H9 (cell line): ENCODE results near the gene WDR54. TPM values are rescaled to one million over a fixed set of nuclear protein-coding genes. Genes with fewer than 3 reads are reported as not detected.

ENCODE experiments used
- DNase-seq: peaks from one replicate; pipeline ENCODE4 v3.0.0-alpha.2; 2017
- H2AFZ ChIP-seq: one replicate; pipeline ENCODE4 v1.6.1; 2013; ENCODE audit warnings: mild to moderate bottlenecking, low read length, control low read depth, moderate library complexity
- H2AK5ac ChIP-seq: 2 replicates; pipeline ENCODE4 v1.6.1; 2013; ENCODE audit warnings: low read length, control low read depth, mixed read lengths; ENCODE audit not compliant: insufficient read length
- H2BK120ac ChIP-seq: one replicate; pipeline ENCODE4 v1.6.1; 2013; ENCODE audit warnings: low read depth, mild to moderate bottlenecking, low read length, control low read depth, inconsistent platforms; ENCODE audit not compliant: poor library complexity, severe bottlenecking
- H2BK12ac ChIP-seq: 2 replicates; pipeline ENCODE4 v1.6.1; 2013; ENCODE audit warnings: low read length, control low read depth, mixed read lengths, low read depth; ENCODE audit not compliant: insufficient read length
- H2BK15ac ChIP-seq: 2 replicates; pipeline ENCODE4 v1.6.1; 2013; ENCODE audit warnings: low read depth, low read length, control low read depth
- H2BK20ac ChIP-seq: one replicate; pipeline ENCODE4 v1.6.1; 2013; ENCODE audit warnings: low read depth, mild to moderate bottlenecking, low read length, control low read depth, inconsistent platforms; ENCODE audit not compliant: poor library complexity, severe bottlenecking
- H2BK5ac ChIP-seq: 2 replicates; pipeline ENCODE4 v1.6.1; 2013; ENCODE audit warnings: low read length, control low read depth, mixed read lengths; ENCODE audit not compliant: insufficient read length
- H3K14ac ChIP-seq: 2 replicates; pipeline ENCODE4 v1.6.1; 2013; ENCODE audit warnings: low read length, control low read depth; ENCODE audit not compliant: insufficient read depth
- H3K18ac ChIP-seq: 2 replicates; pipeline ENCODE4 v1.6.1; 2013; ENCODE audit warnings: low read depth, mild to moderate bottlenecking, mixed read lengths, low read length, control low read depth; ENCODE audit not compliant: insufficient read length
- H3K23ac ChIP-seq: 2 replicates; pipeline ENCODE4 v1.6.1; 2013; ENCODE audit warnings: low read length, control low read depth, mixed read lengths, low read depth; ENCODE audit not compliant: insufficient read length
- H3K23me2 ChIP-seq: 2 replicates; pipeline ENCODE4 v1.6.1; 2013; ENCODE audit warnings: low read depth, mild to moderate bottlenecking, mixed read lengths, low read length, control low read depth; ENCODE audit not compliant: insufficient read length, poor library complexity, severe bottlenecking
- H3K27ac ChIP-seq: 2 replicates; pipeline ENCODE4 v1.5.1; 2013; ENCODE audit warnings: low read length, control low read depth, mixed read lengths, low read depth; ENCODE audit not compliant: insufficient read length
- H3K27me3 ChIP-seq: 2 replicates; pipeline ENCODE4 v1.6.1; 2013; ENCODE audit warnings: low read length, control low read depth, inconsistent platforms; ENCODE audit not compliant: insufficient read depth
- H3K4ac ChIP-seq: 2 replicates; pipeline ENCODE4 v1.6.1; 2013; ENCODE audit warnings: low read depth, mild to moderate bottlenecking, control low read depth, inconsistent platforms, low read length, moderate library complexity
- H3K4me1 ChIP-seq: 2 replicates; pipeline ENCODE4 v1.6.1; 2013; ENCODE audit warnings: low read length, control low read depth, inconsistent platforms; ENCODE audit not compliant: insufficient read depth
- H3K4me2 ChIP-seq: 2 replicates; pipeline ENCODE4 v1.6.1; 2013; ENCODE audit warnings: low read length, control low read depth, mixed read lengths; ENCODE audit not compliant: insufficient read length, insufficient read depth
- H3K56ac ChIP-seq: 2 replicates; pipeline ENCODE4 v1.6.1; 2013; ENCODE audit warnings: low read depth, mild to moderate bottlenecking, mixed read lengths, low read length, control low read depth; ENCODE audit not compliant: insufficient read length
- H3K79me1 ChIP-seq: 2 replicates; pipeline ENCODE4 v1.6.1; 2013; ENCODE audit warnings: low read depth, mild to moderate bottlenecking, moderate library complexity, low read length, control low read depth, inconsistent platforms; ENCODE audit not compliant: insufficient read depth, poor library complexity, severe bottlenecking
- H3K79me2 ChIP-seq: 2 replicates; pipeline ENCODE4 v1.6.1; 2013; ENCODE audit warnings: low read length, control low read depth, inconsistent platforms; ENCODE audit not compliant: insufficient read depth
- H3K9ac ChIP-seq: 2 replicates; pipeline ENCODE4 v1.6.1; 2013; ENCODE audit warnings: low read length, control low read depth, mixed read lengths; ENCODE audit not compliant: insufficient read length; ENCODE audit errors: extremely low read depth
- H3K9me3 ChIP-seq: one replicate; pipeline ENCODE4 v1.6.1; 2013; ENCODE audit warnings: low read depth, low read length, inconsistent platforms; ENCODE audit not compliant: control insufficient read depth
- H3T11ph ChIP-seq: one replicate; pipeline ENCODE4 v1.6.1; 2013; ENCODE audit warnings: mild to moderate bottlenecking, low read length, control low read depth, inconsistent platforms
- H4K20me1 ChIP-seq: one replicate; pipeline ENCODE4 v1.6.1; 2013; ENCODE audit not compliant: control insufficient read depth, insufficient read length, insufficient read depth
- H4K5ac ChIP-seq: 2 replicates; pipeline ENCODE4 v1.6.1; 2013; ENCODE audit warnings: low read depth, mild to moderate bottlenecking, mixed read lengths, low read length, control low read depth; ENCODE audit not compliant: insufficient read length
- H4K8ac ChIP-seq: replicated peaks from 2 replicates; pipeline ENCODE4 v1.6.1; 2013; ENCODE audit warnings: low read length, control low read depth, mixed read lengths, low read depth; ENCODE audit not compliant: insufficient read length
- H4K91ac ChIP-seq: 2 replicates; pipeline ENCODE4 v1.6.1; 2013; ENCODE audit warnings: low read depth, mild to moderate bottlenecking, moderate library complexity, mixed read lengths, low read length, control low read depth; ENCODE audit not compliant: insufficient read length
- H3K27ac Mint-ChIP-seq, 3 experiments: 2 replicates in 2 of 3; 3 replicates in 1 of 3; pipeline ENCODE4 v1.8.0; 2020 to 2021; ENCODE audit warnings: mixed read lengths in 3 of 3, mild to moderate bottlenecking in 1 of 3, moderate library complexity in 1 of 3
- H3K27me3 Mint-ChIP-seq: 2 replicates; pipeline ENCODE4 v1.8.0; 2021; ENCODE audit warnings: low read depth, mild to moderate bottlenecking, moderate library complexity, mixed read lengths
- H3K36me3 Mint-ChIP-seq, 3 experiments: 2 replicates in 2 of 3; 3 replicates in 1 of 3; pipeline ENCODE4 v1.8.0; 2020 to 2021; ENCODE audit warnings: low read depth in 3 of 3, mixed read lengths in 3 of 3; ENCODE audit not compliant: insufficient read depth in 1 of 3
- H3K4me1 Mint-ChIP-seq, 2 experiments: 2 replicates each; pipeline ENCODE4 v1.8.0; 2020; ENCODE audit warnings: mixed read lengths in 2 of 2
- H3K4me3 Mint-ChIP-seq, 2 experiments: 2 replicates in 1 of 2; 3 replicates in 1 of 2; pipeline ENCODE4 v1.8.0; 2020 to 2021; ENCODE audit warnings: mild to moderate bottlenecking in 2 of 2, mixed read lengths in 2 of 2, moderate library complexity in 1 of 2
- H3K9me3 Mint-ChIP-seq, 2 experiments: 2 replicates in 1 of 2; 3 replicates in 1 of 2; pipeline ENCODE4 v1.8.0; 2020; ENCODE audit warnings: mild to moderate bottlenecking in 2 of 2, mixed read lengths in 2 of 2, moderate library complexity in 1 of 2
- CTCF ChIP-seq: fragments of 200-600 bp; sonication (generic); conservative IDR thresholded peaks from 3 replicates; pipeline ENCODE4 v1.8.0; 2021; ENCODE audit warnings: antibody characterized with exemption, mild to moderate bottlenecking
- WGBS: extraction: QIAGEN DNeasy Blood & Tissue Kit; methylation state at CpG from one replicate; pipeline ENCODE4 v1.1.7; 2013; ENCODE audit warnings: missing lambda C conversion rate, low lambda C conversion rate, mixed read lengths; ENCODE audit not compliant: insufficient read length; ENCODE audit errors: extremely low coverage; 5-methylcytosine and 5-hydroxymethylcytosine counted together
- total RNA-seq: library from RNA; stranded (reverse); gene quantifications from 2 replicates; pipeline ENCODE4 v1.2.1, GENCODE V29; 2021

Gene WDR54
- total RNA-seq, 1 experiment from 2014 or later = 66.4 TPM

GRCh38 chr2:74414881-74415761, 6.4 kb upstream of the WDR54 start:
- no peak for DNase-seq
- WGBS = no CpG with 5 or more reads among the region's 66 CpGs
- peaks cover 0 to 14% of the 10 kb centered on the region in 2 experiments; a peak in 2 of 4 replicates for H3K4me1 Mint-ChIP-seq
- no peak overlapping the region for H3K4ac ChIP-seq
- no peaks in the 10 kb centered on the region for H3K9me3 ChIP-seq
- no peaks in the 10 kb centered on the region for H3K9me3 Mint-ChIP-seq
- H4K91ac ChIP-seq = no peak overlapping the region
- no peak overlapping the region for H2BK12ac ChIP-seq
- H3K14ac ChIP-seq = no peak overlapping the region
- H3K27ac ChIP-seq = no peak overlapping the region
- H4K5ac ChIP-seq = no peak overlapping the region
- H2BK15ac ChIP-seq = no peak overlapping the region
- no peak overlapping the region for H3K4me3 Mint-ChIP-seq
- no peaks in the 10 kb centered on the region; a peak in 1 of 7 replicates for H3K36me3 Mint-ChIP-seq
- H2AK5ac ChIP-seq = no peak overlapping the region
- no peak overlapping the region for H4K8ac ChIP-seq
- no peak overlapping the region for H3K23ac ChIP-seq
- TF ChIP-seq CTCF = no peak
- no peaks in the 10 kb centered on the region for H3K4me1 ChIP-seq
- H2BK120ac ChIP-seq = no peak overlapping the region
- no peaks in the 10 kb centered on the region for H4K20me1 ChIP-seq
- H3K79me2 ChIP-seq = no peaks in the 10 kb centered on the region
- H3K23me2 ChIP-seq = no peaks in the 10 kb centered on the region
- H3K27ac Mint-ChIP-seq = no peak overlapping the region
- no peak overlapping the region for H3T11ph ChIP-seq
- H3K27me3 Mint-ChIP-seq = peaks cover 17% of the 10 kb centered on the region
- no peaks in the 10 kb centered on the region for H3K27me3 ChIP-seq
- no peak overlapping the region for H3K18ac ChIP-seq
- H3K9ac ChIP-seq = no peak overlapping the region
- H3K79me1 ChIP-seq = no peaks in the 10 kb centered on the region
- H2BK5ac ChIP-seq = no peak overlapping the region
- no peak overlapping the region for H3K56ac ChIP-seq
- H2AFZ ChIP-seq = no peak overlapping the region
- no peak overlapping the region for H3K4me2 ChIP-seq
- no peak overlapping the region for H2BK20ac ChIP-seq
